ENCODE measurements around the gene RHCE.
"Not testable (repeated sequence)": the region's sequence is repeated elsewhere in the genome, so short reads cannot be mapped to it uniquely, and the experiment has no call there.

The RHCE gene

GRCh38 chr1:25320314-25320938 is 100.2 kb downstream of the RHCE start:
- H3K4me2 ChIP-seq (ENCODE audit: low read length), result not testable (repeated sequence)

GRCh38 chr1:25312806-25313470 is 107.7 kb downstream of the RHCE start:
- not testable (repeated sequence) for H3K27ac ChIP-seq (ENCODE audit: low read depth, low read length); DNase-seq; H3K36me3 ChIP-seq (ENCODE audit: control insufficient read depth, insufficient read depth, low read length); H3K4ac ChIP-seq (ENCODE audit: low read depth, low read length); H3K79me2 ChIP-seq (ENCODE audit: control insufficient read depth, insufficient read depth, low read length); H3K27me3 ChIP-seq (ENCODE audit: insufficient read depth, low read length, poor library complexity); H2BK5ac ChIP-seq (ENCODE audit: low read length); H2BK15ac ChIP-seq (replicated peaks; ENCODE audit: low read depth); H4K8ac ChIP-seq (ENCODE audit: low read depth, low read length); H3K9ac ChIP-seq (ENCODE audit: low read length); H2AK5ac ChIP-seq (ENCODE audit: low read length); H2BK120ac ChIP-seq (ENCODE audit: low read depth, low read length); H3K56ac ChIP-seq (ENCODE audit: low read length); H3K4me2 ChIP-seq (ENCODE audit: low read length); H3K18ac ChIP-seq (ENCODE audit: low read length); H3K79me1 ChIP-seq (ENCODE audit: low read length); H3K4me3 ChIP-seq (ENCODE audit: low read length); H4K5ac ChIP-seq (ENCODE audit: low read length); H3K23ac ChIP-seq (ENCODE audit: low read length); H3K4me1 ChIP-seq (ENCODE audit: control insufficient read depth, low read depth, low read length)

More at GRCh38 chr1:25320314-25320938, 100.2 kb downstream of the RHCE start:
- not testable (repeated sequence) for H3K23ac ChIP-seq (ENCODE audit: low read length); H2BK5ac ChIP-seq (ENCODE audit: low read length); H3K56ac ChIP-seq (ENCODE audit: low read length); H3K4ac ChIP-seq (ENCODE audit: low read depth, low read length); H3K79me1 ChIP-seq (ENCODE audit: low read length); H3K4me3 ChIP-seq (ENCODE audit: low read length); H3K4me1 ChIP-seq (ENCODE audit: control insufficient read depth, low read depth, low read length); H3K36me3 ChIP-seq (ENCODE audit: control insufficient read depth, insufficient read depth, low read length); DNase-seq; H2BK120ac ChIP-seq (ENCODE audit: low read depth, low read length); H3K79me2 ChIP-seq (ENCODE audit: control insufficient read depth, insufficient read depth, low read length); H2AK5ac ChIP-seq (ENCODE audit: low read length); H2BK15ac ChIP-seq (replicated peaks; ENCODE audit: low read depth); H4K5ac ChIP-seq (ENCODE audit: low read length); H3K18ac ChIP-seq (ENCODE audit: low read length); H3K27ac ChIP-seq (ENCODE audit: low read depth, low read length); H3K9ac ChIP-seq (ENCODE audit: low read length); H3K27me3 ChIP-seq (ENCODE audit: insufficient read depth, low read length, poor library complexity); H4K8ac ChIP-seq (ENCODE audit: low read depth, low read length)
- WGBS (ENCODE audit: extremely low coverage, insufficient coverage, low lambda C conversion rate), result no CpG with 5 or more reads among the region's 9 CpGs

Data from mesendoderm (in vitro differentiated cells).